Gastroesophageal sphincter (tissue), 3 donors: ENCODE data around the gene RBP3.

ENCODE experiments used
- EP300 ChIP-seq: sonication (generic); formaldehyde crosslinking; IDR thresholded peaks from one replicate; pipeline ENCODE4 v1.6.1; 2017; ENCODE audit warnings: antibody characterized with exemption, mild to moderate bottlenecking
- POLR2A ChIP-seq, 2 donors: fragments of 450-650 bp; IDR thresholded peaks; one replicate each; pipeline ENCODE4 v1.6.1; 2017; ENCODE audit warnings: antibody characterized with exemption in 2 of 2, mild to moderate bottlenecking in 2 of 2, moderate library complexity in 1 of 2
- POLR2AphosphoS5 ChIP-seq: sonication (generic); formaldehyde crosslinking; IDR thresholded peaks from one replicate; pipeline ENCODE4 v1.6.1; 2017; ENCODE audit warnings: antibody characterized with exemption
- TF ChIP-seq, protein P1 (sequence below), 4 experiments: fragments of 200-600 bp in 2 of 4; fragments of 450-650 bp in 2 of 4; sonication (generic) in 1 of 4; IDR thresholded peaks; one replicate each; pipeline ENCODE4 v1.5.1; 2017 to 2019; ENCODE audit warnings: antibody characterized with exemption in 4 of 4, mild to moderate bottlenecking in 2 of 4, moderate library complexity in 2 of 4

DNA sequence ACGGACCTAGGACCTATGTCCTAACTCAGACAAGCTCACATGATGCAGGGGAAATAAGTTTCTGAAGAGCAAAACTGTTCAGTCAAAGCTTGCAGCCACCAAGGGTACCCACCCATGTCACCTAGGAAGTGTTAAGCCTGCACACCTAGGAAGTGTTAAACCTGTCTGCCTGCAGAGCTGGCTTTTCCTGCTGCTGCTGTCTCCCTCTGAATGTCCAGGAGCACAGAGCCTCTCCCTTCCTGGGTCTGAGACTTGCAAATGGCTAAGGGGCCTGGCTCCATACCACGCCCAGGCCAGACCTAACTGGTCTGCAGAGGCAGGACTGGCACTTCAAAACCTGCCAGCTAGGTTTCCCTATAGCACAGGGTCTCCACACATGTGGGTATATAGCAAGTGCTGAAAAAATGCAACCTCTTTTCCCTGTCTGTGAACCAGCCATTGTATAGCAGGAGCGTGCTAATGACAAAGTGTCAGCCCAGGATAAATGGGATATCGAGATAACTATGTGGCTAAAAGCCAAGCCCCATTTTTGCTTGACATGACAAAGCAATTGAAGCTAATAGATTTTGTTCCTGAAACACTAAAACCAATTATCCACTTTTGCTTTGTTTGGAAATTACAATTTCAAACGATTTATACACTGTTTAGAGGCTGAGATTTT is 24.4 kb upstream of the RBP3 start:
- TF ChIP-seq, protein P1, sequence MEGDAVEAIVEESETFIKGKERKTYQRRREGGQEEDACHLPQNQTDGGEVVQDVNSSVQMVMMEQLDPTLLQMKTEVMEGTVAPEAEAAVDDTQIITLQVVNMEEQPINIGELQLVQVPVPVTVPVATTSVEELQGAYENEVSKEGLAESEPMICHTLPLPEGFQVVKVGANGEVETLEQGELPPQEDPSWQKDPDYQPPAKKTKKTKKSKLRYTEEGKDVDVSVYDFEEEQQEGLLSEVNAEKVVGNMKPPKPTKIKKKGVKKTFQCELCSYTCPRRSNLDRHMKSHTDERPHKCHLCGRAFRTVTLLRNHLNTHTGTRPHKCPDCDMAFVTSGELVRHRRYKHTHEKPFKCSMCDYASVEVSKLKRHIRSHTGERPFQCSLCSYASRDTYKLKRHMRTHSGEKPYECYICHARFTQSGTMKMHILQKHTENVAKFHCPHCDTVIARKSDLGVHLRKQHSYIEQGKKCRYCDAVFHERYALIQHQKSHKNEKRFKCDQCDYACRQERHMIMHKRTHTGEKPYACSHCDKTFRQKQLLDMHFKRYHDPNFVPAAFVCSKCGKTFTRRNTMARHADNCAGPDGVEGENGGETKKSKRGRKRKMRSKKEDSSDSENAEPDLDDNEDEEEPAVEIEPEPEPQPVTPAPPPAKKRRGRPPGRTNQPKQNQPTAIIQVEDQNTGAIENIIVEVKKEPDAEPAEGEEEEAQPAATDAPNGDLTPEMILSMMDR (IDR thresholded peaks at IDR 0.05) = no peak
- no peak for TF ChIP-seq EP300
- TF ChIP-seq POLR2AphosphoS5 = no peak
- TF ChIP-seq POLR2A (IDR thresholded peaks at IDR 0.05) = no peak
